Measurements from ENCODE around the gene SPATC1L.

SPATC1L gene

GRCh38 chr21:46131838-46132651 lies 52.2 kb downstream of the SPATC1L start:
- no peak for DNase-seq (ENCODE audit: low read depth)

DNA sequence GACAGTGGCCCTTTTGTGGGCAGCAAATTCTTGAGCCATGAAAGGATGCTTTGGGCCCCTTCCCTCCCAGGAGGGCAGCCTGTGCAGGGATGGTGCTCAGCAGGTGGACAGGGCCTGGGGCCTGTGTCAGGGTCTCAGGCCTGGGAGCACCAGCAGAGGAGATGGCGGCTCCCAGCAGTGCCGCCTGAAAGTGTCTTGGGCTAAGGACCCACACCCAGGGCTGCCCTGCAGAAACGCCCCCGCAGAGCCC lies 52.7 kb downstream of the SPATC1L start:
- no peak for DNase-seq (ENCODE audit: low read depth)

DNA sequence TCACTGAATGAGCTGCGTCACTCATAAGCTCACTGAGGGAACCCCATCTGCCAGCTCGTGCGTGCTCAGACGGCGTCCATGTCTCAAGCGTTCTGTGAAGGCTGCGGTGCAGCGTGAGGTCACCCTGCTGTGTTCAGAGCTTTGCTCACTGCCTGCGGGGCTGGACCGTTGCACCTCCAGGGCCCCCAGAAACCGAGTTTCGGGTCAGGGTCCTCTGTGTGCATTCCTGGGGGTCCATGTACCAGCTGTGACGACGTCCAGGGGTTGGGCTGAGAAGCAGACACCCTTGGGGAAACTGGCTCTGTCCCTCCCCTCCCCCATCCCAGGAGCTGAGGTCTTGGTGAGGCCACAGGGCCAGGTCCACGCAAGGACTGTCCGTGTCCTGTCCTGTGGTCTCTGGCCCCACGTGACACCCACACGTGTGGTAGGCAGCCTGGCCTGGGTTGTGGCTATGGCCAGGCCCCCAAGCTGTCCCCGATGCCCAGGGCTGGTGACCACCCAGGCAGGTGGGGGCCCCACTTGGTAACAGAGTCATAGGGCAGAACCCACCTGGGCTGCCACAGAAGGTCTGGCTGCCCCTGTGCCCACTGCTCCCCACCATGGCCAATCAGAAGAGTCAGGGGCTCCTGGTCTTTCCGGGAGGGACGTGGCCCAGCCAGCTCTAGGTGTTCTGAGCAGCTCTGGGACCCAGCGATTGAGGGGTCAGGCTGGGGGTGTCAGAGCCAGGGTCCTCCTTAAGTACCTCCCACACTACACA lies 53.2 kb downstream of the SPATC1L start:
- no peak for DNase-seq (ENCODE audit: low read depth)

- DNase-seq (ENCODE audit: low read depth) = no peak
Observed at GRCh38 chr21:46129846-46130651, 54.2 kb downstream of the SPATC1L start.

DNA sequence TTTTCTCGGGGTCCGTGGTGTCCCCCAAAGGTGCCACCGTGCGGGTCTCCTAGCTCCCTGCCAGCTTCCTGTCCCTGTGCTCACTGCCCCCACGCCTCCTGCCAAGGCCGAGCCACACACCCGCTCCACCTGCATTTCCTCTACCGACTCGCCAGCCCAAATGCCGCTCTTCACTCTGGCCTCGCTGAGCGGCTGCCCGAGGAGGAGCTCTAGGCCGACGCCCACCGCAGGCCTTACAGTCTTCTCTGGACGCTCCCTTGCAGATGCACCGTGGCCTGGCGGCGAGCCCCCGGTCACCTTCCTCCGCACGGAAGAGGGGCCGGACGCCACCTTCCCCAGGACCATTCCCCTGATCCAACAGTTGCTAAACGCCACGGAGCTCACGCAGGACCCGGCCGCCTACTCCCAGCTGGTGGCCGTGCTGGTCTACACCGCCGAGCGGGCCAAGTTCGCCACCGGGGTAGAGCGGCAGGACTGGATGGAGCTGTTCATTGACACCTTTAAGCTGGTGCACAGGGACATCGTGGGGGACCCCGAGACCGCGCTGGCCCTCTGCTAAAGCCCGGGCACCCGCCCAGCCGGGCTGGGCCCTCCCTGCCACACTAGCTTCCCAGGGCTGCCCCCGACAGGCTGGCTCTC lies 55.2 kb downstream of the SPATC1L start:
- DNase-seq (ENCODE audit: low read depth) = no peak

DNA sequence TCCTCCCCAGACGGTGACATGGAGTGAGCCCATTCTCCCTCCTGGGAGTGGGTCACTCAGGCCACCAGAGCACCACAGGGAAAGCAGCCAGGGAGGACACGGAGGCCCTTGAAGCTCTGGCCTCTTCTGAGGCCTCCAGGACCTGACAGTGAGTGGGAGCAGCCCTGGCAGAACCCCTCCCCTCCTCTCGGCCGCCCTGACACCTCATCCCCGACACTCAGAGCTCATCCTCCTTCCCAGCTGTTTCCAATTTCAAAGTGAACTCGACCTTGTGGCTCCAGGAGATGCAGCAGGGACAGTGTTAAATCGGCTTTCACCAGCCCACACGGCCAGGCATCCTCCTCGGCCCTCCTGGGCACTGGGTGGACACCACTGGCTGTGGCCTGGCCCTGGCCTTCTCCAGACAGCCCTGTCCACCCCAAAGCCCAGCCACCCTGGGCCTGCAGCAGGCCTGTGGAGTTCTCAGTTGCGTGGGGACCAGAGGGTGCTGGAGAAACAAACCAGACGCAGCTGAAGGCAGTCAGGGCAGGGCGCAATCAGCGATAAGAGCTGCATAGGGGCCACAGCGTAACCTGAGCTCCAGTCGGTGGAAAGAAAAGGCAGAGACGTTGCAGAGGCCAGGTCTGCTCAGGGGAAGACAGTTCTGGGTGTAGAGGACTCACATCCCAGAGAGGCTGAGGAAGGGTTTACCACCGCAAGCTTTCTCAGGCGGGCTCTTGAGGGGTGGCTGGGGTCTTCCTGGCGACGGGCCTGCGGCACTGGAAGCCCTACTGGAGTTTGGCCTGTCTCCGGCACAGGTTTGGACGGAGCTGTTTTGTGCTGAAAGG lies 55.9 kb downstream of the SPATC1L start:
- no peak for DNase-seq (ENCODE audit: low read depth)

DNA sequence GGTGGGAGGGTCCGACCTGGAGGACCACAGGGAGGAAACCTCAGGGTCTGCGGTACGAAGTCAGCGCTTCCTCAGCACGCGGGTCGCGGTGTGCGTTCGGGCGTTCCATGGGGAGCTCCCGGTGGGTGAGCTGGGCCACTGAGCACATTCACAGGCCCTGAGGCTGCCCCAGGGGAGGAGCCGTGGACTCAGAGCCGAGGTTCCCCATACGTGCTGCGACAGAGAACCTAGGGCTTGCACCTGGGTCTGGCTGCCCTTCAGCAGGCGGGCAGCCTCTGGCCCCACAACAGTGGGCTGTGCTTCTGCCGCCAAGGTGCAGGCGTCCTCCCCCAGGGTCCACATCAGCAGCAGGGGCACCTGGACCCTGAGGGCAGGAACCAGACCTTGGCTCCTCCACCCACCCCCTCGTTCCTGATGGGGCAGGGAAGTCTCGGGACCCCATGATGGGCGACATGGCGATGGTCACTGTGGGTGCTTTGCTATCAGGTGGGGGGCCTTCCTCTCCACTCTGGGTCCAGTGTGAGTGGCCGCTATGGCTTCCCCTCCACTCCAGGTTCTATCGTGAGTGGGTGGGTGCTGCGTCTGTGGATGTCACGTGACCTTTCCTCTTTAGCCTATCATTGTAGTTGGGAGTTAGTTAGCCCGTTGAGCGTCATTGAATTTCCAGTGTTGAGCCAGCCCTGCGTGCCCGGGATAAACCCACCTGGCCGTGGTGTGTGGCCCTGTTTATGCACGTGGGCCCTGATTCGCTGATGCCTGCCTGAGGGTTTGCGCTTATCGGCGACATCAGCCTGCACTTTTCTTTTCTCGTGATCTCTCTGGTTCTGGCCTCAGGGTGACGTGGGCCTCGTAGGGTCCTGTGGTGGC lies 56.8 kb downstream of the SPATC1L start:
- DNase-seq (ENCODE audit: low read depth) = no peak

DNA sequence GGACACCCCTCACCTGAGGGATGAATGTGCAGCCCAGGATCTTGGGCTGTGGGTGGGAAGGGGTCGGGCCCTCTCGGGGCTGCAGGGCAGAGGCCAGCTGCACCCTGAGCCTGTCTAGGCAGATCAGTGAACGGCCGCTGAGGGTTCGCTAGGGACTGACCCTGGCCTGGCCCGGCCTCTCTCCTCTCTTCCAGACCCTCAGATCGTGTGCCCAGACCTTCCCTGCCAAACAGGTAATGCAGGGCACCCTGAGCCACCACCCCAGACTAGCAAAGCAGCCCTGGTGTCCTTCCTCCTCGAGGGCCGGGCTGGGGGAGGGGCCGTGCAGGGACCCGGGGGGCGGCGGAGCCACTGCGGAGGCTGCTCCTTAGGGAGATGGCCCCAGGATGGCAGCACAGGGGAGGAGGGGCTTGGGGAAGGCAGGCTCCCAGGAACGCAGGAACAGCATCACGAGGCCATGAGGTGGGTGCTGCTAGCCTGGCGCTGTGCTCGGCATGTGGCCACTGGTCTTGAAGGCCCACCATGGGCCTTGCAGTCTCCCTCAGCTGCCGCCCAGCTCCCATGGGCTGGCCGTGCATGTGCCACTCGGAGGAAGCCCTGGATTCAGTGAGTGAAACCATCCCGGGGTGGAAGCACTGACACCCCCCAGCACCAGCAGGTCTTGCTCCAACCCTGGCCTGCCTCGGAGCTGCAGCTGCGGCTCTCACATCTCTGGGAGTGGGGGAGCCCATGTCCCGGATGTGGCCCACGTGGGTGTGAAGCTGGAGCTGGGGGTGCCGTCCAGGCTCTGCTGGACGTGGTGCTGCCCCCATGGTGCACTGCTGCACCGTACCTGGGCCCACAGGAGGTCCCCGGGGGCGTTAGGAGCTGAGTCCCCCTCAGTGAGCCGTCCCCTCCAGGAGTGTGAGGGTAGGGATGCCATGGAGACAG lies 57.7 kb downstream of the SPATC1L start:
- DNase-seq (ENCODE audit: low read depth) = no peak

- DNase-seq (ENCODE audit: low read depth) = no peak
Observed at GRCh38 chr21:46125846-46126301, 58.4 kb downstream of the SPATC1L start.

- DNase-seq (ENCODE audit: low read depth) = no peak
Observed at GRCh38 chr21:46124926-46125845, 59.1 kb downstream of the SPATC1L start.

DNA sequence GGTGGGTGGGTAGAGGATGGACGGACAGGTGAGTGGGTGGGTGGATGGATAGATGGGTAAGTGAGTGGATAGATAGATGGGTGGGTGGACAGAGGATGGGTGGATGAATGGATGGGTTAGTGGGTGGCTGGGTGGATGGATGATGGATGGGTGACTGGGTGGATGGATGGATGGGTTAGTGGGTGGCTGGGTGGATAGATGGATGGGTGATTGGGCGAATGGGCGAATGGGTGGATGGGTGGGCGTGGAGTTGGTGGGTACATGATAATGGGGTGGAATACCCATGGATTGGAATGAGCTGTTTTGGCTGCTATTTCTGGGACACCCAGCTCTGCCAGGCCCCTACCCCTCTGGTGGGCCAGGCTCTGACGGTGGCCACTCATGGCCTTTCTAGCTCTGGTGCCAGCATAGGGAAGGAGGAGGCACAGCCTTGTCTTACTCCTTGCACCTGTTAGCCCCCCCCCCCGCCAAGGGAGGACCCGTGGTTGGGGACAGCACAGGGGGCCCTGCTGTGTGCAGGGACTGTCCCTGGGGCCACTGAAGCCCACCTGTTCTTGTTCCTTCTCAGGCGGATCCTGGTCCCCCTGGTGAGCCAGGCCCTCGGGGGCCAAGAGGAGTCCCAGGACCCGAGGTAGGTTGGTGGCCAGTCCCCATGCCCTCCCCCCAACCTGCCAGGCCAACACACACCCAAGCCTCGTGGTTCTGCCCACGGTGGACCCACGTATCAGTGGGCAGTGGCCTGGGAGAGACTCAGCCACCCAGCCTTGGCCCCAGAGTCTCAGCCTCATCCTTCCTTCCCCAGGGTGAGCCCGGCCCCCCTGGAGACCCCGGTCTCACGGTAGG lies 60.0 kb downstream of the SPATC1L start:
- DNase-seq (ENCODE audit: low read depth) = no peak

DNA sequence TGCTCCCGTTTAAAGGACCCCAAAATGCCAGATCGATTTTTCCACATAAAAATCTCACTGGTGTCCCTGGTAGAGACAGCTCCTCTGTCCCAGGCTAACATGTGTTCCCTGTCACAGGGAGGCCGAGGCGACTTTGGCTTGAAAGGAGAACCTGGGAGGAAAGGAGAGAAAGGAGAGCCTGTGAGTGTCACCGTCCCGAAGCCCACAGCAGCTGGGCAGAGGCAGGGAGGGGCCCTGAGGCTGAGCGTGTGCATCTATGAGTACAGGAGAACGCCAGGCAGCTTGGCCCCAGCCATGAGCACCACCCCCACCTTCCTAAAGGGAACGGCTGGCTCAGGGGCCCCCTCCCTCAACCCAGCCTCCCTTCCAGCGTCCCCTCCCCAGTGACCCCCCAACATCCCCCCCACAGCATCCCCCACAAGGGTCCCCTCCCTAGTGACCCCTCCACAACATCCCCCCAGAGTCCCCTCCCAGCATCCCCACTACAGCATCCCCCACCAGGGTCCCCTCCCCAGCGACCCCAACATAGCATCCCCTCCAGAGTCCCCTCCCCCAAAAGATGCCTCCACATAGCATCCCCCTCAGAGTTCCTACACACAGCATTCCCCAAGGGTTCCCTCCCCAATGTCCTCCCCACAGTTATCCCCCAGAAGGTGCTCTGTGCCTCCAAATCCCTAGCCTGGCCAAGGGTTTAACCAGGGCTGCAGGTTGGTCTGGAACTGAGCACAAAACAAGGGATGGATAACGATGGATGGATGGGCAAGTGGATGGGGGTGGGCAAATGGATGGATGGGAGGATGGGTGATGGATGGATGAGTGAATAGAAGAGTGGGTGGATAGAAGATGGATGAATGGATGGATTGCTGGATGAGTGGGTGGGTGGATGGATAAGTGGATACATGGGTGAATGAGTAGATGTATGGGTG lies 61.2 kb downstream of the SPATC1L start:
- no peak for DNase-seq (ENCODE audit: low read depth)

DNA sequence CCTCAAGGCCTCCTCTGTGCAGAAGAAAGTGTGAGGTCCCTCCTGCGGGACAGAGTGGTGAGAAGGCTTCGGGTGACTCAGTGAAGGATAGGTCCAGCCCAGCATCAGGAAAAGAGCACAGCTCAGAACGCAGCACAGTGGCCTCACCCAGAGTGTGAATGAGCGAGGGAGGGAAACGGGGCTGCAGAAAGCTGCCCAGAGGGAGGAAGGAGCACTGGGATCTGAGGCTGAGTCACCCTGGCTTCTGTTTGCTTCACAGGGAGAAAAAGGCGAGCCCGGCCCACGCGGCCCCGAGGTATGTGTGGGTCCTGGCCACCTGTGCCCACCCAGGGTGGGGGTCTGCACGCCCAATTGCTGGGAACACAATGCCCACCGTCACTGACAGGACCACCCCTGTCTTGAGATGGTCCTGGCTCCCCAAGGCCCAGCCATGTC lies 62.0 kb downstream of the SPATC1L start:
- DNase-seq (ENCODE audit: low read depth) = no peak

DNA sequence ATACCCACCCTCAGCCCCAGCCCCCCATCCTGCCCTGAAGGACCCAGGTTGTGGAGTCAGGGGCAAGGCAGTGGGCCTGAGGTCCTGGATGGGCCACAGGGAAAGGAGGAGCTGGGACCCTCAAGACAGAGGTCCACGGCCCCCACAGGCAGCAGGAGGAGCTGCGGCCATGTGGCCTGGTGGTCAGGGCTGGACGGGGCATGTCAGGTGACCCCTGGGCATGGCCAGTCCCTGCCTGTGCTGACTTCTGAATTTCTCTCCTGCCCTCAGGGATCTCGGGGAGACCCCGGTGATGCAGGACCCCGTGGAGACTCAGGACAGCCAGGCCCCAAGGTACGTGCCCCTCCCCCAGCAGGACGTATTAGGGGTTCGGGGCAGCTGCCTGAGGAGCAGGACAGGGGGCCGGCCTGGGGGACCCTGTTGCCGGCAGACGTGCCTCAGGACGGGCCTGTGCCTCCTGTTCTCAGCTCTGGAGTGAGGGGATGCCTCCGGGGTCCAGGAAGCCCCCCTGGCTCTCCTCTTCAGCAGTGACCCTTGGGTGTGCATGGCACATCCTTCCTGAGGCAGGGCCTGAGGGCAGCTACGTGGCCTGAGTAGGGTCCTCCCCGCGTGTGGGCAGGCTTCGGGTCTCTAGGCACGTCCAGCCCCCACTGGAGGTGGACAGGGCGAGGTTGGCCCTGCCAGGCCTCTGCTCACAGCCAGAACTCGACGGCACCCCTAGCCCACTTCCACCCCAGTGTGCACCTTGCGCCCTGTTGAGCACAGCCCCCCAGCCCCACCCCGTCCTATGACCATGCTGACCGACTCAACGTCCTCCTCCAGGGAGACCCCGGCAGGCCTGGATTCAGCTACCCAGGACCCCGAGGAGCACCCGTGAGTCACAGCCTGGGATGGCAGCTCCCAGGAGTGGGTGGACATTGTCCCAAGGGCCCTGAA lies 62.7 kb downstream of the SPATC1L start:
- no peak for DNase-seq (ENCODE audit: low read depth)
